Mononuclear cell (primary cell): ENCODE data around the gene GPR158. TPM values are rescaled to one million over a fixed set of nuclear protein-coding genes. Genes with fewer than 3 reads are reported as not detected.

Source experiments
- H3K27me3 ChIP-seq: 2 replicates; pipeline ENCODE4 v1.6.0; 2011; ENCODE audit warnings: low read length, control low read depth; ENCODE audit not compliant: insufficient read depth
- H3K4me1 ChIP-seq: 2 replicates; pipeline ENCODE4 v1.5.1; 2011; ENCODE audit warnings: mild to moderate bottlenecking, low read length, control low read depth; ENCODE audit not compliant: insufficient read depth
- H3K4me3 ChIP-seq: 2 replicates; pipeline ENCODE4 v1.5.1; 2011; ENCODE audit warnings: mild to moderate bottlenecking, low read length, moderate library complexity
- H3K9me3 ChIP-seq: 2 replicates; pipeline ENCODE4 v1.5.1; 2011; ENCODE audit warnings: low read depth, mild to moderate bottlenecking, control low read depth, low read length
- total RNA-seq: library from RNA; depleted of rRNA; stranded (reverse); fragments of >200 nt; gene quantifications from one replicate; pipeline ENCODE4 v1.2.3, GENCODE V29; 2012

Gene GPR158
- total RNA-seq, 1 donor = under 0.01 TPM

DNA sequence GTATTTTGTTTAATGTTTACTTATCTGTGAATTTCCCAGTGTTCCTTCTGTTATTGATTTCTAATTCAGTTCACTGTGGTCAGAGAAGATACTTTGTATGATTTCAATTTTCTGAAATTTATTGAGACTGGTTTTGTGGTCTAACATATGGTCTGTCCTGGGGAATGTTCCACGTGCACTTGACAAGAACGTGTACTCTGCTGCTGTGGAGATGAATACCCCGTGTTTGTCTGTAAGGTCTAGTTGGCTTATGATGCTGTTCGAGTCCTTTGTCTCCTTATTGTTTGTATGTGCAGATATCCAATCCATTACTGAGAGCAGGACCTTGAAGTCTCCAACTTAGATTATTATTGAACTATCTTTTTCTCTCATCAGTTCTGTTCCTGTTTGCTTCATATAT is 387.7 kb downstream of the GPR158 start:
- no peaks in the 10 kb centered on the region for H3K4me1 ChIP-seq
- no peak overlapping the region for H3K4me3 ChIP-seq
- no peaks in the 10 kb centered on the region for H3K9me3 ChIP-seq
- H3K27me3 ChIP-seq = peaks cover 2% of the 10 kb centered on the region

DNA sequence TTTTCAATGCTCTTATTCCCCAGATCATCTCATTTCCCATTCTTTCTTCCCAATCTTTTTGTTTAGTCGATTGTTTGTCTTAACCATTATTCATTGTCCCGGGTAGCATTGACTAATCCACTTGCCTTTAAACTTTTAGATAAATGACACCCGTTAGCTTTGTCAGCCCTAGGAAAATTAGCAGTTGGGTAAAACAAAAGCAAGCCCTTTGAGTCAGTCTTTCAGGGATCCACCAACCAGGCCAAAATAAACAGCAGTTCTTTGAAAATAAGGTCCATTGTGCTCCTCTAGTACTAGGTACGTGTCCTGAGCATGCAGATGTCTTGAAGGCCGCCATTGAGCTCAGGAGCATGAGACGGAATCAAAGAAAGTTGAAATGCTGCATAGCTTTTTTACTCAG is 389.6 kb downstream of the GPR158 start:
- Histone ChIP-seq H3K9me3 (no peaks in the 10 kb centered on the region), H3K4me1 (no peaks in the 10 kb centered on the region), H3K27me3 (peaks cover 3% of the 10 kb centered on the region), H3K4me3 (no peak overlapping the region)

DNA sequence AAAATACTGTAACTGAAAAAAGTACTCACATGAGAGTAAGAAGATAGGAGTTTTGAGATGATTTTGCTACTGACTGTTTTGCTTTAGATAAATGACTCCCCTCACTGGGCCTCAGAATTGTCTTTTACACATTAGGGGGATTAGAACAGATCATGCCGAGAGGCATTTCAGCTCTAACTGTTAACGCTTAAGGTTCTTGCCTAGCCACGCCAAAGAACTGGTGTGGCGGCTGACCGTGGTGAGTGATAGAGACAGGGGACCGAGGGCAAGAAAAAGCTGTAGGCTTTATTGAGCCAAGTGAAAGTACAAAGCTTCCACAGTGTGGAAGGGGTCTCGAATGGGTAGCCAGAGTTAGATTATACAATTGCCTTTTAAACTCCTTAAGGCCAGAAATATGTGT is 390.8 kb downstream of the GPR158 start:
- Histone ChIP-seq H3K4me1 (no peaks in the 10 kb centered on the region), H3K4me3 (no peak overlapping the region), H3K27me3 (peaks cover 3% of the 10 kb centered on the region), H3K9me3 (no peaks in the 10 kb centered on the region)

DNA sequence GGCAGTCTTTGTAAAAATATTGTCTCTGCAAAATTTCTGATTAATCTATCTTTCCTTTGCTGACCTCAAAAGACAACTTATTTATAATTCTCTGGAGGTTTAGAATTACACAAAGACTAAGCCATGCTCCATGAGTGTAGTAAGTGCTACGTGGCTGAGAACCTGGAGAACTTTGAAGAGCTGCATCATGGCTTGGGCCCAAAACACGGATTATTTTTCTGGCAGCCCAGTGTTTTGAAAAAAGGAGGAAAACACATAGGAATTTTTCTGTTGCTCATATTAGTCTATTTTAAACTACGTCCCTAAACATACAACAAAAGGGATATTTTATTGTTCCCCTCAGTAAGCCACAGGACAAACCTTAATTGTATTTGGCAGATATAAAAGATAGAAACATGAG is 398.5 kb downstream of the GPR158 start:
- Histone ChIP-seq H3K9me3 (no peaks in the 10 kb centered on the region), H3K27me3 (no peaks in the 10 kb centered on the region), H3K4me1 (no peaks in the 10 kb centered on the region), H3K4me3 (no peak overlapping the region)

DNA sequence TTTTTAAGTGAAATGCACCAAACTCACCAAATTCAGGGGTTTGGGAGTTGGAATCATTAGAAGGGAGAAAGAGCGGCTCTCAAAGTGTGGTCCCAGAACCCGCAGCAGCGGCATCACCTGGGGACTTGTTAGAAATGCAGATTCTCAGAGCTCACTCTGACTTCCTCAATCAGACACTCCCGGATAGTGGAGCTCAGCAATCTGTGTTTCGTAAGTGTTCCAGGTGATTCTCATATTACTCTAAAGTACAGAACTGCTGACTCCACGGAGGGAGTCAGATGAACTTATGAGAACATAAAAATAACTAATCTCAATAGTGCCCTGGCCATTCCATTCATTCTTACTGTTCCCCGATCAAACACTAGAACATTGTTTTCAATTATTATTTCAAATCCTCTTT is 400.5 kb downstream of the GPR158 start:
- Histone ChIP-seq H3K27me3 (no peaks in the 10 kb centered on the region), H3K9me3 (no peaks in the 10 kb centered on the region), H3K4me1 (no peaks in the 10 kb centered on the region), H3K4me3 (no peak overlapping the region)

DNA sequence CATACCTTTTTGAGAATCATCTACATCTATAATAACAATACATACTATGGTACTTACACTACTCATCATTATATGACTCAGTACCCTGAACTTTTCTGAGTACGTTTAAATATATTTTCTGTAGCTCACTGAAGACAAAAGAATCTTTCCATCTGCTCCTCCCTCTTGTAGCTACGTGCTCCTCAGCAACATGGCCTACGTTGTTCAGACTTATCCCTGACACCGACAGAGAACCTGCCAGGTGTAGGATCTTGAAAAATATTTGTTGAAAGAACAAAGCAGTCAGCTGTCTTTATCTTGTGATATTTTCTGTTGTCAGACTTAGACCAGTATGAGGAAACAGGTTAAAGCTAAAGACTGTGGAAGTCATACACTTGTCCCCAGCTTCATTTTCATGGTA is 403.3 kb downstream of the GPR158 start:
- H3K9me3 ChIP-seq = no peaks in the 10 kb centered on the region
- H3K4me3 ChIP-seq = no peak overlapping the region
- no peaks in the 10 kb centered on the region for H3K4me1 ChIP-seq
- no peaks in the 10 kb centered on the region for H3K27me3 ChIP-seq

DNA sequence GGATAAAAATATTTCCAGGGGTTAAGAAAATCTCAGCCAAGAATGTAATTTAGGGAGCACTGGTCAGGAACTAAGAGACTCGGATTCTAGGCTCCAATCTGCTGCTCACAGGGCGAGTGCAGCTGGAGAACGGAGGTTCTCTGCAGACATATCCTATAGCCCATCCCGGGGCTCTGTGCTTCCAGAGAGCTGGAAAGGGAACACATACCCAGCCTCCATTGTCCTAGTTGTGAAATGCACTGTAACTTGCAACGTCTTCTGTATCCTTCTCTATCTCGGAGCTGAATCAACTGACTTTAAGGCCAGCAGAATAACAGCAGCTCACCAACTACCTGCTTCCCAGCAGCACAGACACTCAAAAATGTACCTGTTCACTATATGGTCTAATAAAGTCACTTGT is 408.2 kb downstream of the GPR158 start:
- no peaks in the 10 kb centered on the region for H3K27me3 ChIP-seq
- H3K4me3 ChIP-seq = no peak overlapping the region
- no peaks in the 10 kb centered on the region for H3K4me1 ChIP-seq
- no peaks in the 10 kb centered on the region for H3K9me3 ChIP-seq

DNA sequence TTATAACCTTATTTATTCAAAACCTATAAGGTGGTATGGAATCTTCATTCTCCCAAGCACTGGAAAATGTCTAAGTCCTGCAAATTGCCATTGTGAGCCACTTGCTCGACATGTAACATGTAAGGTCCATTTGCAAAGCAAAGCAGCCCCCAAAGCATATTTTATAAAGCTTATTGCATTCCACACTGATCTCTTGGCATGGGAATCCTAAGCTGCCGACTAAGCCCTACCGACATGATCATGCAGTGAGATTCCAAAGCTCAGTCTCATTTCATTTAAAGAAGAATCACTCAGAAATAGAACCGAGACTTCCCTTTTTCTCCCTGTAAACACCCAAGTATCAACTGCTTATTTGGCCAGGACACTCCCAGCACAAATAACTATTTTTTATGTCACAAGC is 425.9 kb downstream of the GPR158 start:
- Histone ChIP-seq H3K9me3 (no peaks in the 10 kb centered on the region), H3K27me3 (no peaks in the 10 kb centered on the region), H3K4me3 (no peak overlapping the region), H3K4me1 (no peaks in the 10 kb centered on the region)

DNA sequence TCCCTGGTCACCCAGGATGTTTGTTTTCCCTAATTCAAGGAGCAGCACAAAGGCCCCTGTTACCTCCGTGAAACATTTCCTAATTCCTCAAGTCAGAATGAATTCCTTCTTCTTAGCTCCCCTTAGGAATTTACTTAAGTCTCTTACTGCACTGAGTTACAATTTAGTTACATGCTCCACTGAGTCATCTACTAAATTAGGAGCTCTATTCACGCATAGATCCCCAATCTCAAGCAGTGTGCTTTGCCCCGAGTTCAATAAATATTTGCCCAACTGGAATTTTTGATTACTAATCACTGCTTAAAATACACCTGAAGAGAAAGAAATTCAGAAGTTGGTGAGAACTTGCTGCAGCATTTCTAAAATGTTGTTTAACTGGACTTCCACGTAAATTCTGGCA is 429.8 kb downstream of the GPR158 start:
- Histone ChIP-seq H3K9me3 (no peaks in the 10 kb centered on the region), H3K4me1 (no peaks in the 10 kb centered on the region), H3K4me3 (no peak overlapping the region), H3K27me3 (no peaks in the 10 kb centered on the region)

DNA sequence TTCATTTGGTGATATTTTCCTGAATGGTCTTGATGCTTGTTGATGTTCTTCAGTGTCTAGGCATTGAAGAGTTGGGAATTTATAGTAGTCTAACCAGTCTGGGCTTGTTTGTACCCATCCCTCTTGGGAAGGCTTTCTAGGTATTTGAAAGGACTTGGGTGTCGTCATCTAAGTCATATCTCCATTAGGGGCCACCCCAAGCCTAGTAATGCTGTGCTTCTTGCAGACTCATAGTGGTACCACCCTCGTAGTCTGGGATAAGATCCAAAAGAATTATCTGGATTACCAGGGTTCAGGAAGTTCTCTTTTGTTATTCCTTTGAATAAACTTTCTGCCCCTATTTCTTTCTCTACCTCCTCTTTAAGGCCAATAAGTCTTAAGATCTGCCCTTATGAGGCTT is 439.9 kb downstream of the GPR158 start:
- Histone ChIP-seq H3K4me3 (no peak overlapping the region), H3K27me3 (no peaks in the 10 kb centered on the region), H3K9me3 (no peaks in the 10 kb centered on the region), H3K4me1 (no peaks in the 10 kb centered on the region)

DNA sequence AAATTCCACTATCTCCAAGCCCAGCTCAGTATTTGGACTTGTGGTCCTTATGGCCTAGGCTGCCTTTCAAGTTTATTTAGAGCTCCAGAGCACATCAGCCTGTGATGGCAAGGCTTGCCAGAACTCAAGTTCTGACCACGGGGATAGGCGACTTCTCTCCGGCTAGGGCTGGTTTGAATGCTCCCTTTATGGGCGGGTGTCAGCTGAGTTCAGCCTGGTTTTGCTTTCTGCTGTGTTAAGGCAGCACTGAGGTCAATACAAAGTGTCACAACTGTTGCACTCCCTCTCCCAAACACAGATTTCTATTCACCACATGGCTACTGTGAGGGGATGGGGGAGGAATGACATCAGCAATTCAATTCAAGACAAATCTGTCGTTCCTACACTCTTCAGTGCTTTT is 441.1 kb downstream of the GPR158 start:
- no peaks in the 10 kb centered on the region for H3K9me3 ChIP-seq
- H3K4me3 ChIP-seq = no peak overlapping the region
- H3K27me3 ChIP-seq = no peaks in the 10 kb centered on the region
- H3K4me1 ChIP-seq = no peaks in the 10 kb centered on the region

DNA sequence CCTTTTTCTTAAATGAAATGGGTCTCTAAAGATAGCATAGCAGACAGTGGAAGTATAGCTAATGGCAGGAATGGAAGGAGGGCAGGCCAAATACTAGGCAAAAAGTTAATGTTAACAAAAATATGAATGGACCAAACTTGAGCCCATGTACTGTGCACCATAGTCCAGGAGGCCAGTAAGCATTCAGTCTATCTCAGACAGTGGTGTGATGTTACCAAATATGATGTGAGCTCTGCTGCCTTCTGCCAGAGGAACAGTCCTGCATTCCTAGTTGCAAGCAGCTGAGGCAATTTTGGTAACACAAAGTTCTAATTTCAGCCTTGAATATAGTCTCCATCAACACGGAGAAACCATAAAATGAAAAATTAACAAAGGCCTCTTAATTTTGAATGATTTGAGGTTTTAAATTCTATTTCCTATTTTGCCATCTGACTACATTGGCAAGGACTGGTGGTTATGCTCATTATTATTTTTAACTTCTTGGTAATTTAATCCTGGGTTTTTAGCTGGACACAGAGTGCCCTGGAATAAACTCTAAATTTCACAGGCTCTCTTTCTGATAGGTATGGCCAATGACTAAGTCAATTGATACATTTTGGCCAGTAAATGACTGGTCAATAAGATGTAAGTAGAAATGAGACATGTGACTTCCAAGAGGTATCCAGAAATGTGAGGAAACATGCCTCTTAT is 442.2 kb downstream of the GPR158 start:
- Histone ChIP-seq H3K27me3 (no peaks in the 10 kb centered on the region), H3K4me3 (no peak overlapping the region), H3K4me1 (no peaks in the 10 kb centered on the region), H3K9me3 (no peaks in the 10 kb centered on the region)

DNA sequence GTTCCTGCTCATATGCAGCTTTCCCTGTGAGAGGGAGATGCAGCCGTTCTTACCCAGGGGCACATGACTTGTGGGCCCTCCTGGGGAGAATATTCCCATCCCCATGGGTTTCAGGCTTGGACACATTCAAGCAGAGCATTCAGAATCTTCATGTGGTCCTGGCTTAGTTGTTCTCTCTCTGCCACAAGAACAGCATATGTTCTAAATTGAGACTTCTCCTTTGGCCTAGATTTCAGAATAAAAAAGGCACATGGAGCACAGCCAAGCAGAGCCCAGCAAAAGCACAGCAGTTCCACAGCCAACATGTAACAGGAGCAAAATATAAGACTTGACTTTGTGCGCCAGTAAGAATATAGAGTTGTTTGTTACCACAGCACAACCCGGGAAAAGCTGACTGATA is 452.8 kb downstream of the GPR158 start:
- Histone ChIP-seq H3K4me1 (no peaks in the 10 kb centered on the region), H3K9me3 (no peaks in the 10 kb centered on the region), H3K4me3 (no peak overlapping the region), H3K27me3 (no peaks in the 10 kb centered on the region)

DNA sequence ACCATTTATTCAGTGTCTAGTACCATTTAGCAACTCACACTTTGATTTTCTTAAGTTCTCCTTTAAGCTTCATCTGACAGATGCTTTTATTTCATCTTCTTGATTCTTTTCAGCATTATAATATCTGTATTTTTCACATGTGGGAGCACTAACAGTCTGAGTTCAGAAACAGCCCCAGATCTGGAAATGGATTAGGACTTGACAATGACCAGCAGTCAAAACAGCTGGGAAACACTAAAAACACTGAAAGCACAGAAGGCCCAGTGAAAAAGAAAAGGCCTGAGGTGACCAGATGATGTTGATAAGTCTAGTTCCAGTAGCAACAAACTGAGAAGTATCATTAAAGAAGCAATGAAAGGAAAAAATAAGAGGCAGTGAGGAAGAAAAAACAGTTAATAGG is 454.5 kb downstream of the GPR158 start:
- H3K4me3 ChIP-seq = no peak overlapping the region
- no peaks in the 10 kb centered on the region for H3K4me1 ChIP-seq
- no peaks in the 10 kb centered on the region for H3K27me3 ChIP-seq
- H3K9me3 ChIP-seq = no peaks in the 10 kb centered on the region

DNA sequence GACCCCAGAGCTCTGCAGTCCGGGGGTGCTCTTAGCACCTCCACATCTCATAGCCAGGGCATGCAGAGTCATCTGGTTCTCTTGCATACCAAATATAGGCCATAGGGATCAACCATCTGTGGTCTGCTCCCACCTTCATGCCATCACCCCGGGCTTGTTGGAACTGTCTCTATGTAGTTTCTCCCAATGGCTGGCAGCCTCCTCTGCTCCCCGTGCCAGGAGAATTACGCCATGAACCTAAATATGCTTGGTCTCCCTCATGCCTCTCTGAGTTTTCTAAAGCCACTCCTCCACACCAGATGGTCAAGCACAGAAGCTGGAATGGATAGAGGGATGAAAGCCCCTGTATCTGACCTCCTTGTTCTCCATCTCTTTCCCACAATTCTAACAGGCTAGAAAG is 456.7 kb downstream of the GPR158 start:
- Histone ChIP-seq H3K4me3 (no peak overlapping the region), H3K9me3 (no peaks in the 10 kb centered on the region), H3K27me3 (no peaks in the 10 kb centered on the region), H3K4me1 (no peaks in the 10 kb centered on the region)

DNA sequence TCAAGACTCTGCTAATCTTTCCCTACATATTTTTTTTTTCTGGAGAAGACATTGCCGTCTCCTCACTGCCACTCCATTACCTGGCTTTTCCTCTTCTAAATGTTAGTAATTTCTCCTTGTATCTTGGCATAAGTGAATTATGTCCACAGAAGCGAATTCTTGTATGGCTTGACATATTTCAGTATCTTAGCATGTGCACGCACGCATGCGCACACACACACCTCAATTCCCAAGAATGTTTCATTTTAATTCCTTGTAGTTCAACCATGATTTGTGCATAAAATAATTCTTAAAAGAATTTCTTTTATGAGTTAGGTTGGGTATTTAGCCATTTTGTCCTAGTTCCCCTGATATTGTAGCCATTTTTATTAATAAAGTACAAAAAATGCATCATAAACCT is 458.0 kb downstream of the GPR158 start:
- H3K9me3 ChIP-seq = no peaks in the 10 kb centered on the region
- H3K27me3 ChIP-seq = no peaks in the 10 kb centered on the region
- H3K4me3 ChIP-seq = no peak overlapping the region
- no peaks in the 10 kb centered on the region for H3K4me1 ChIP-seq
